Measurements from ENCODE around the gene ZIC2.

The ZIC2 gene

GRCh38 chr13:99988529-99989275 lies 7.1 kb downstream of the ZIC2 start:
- DNase-seq (ENCODE audit: extremely low read depth, insufficient read length), result no peak
- TF ChIP-seq CTCF (IDR thresholded peaks at IDR 0.05; ENCODE audit: insufficient read depth, low read length, poor library complexity, severe bottlenecking), result no peak
- Histone ChIP-seq H3K36me3 (ENCODE audit: control insufficient read depth, insufficient read depth, low read length) (no peaks in the 10 kb centered on the region), H3K27me3 (replicated peaks; ENCODE audit: control insufficient read depth, insufficient read depth, low read length) (peaks cover 2% of the 10 kb centered on the region; the same call in 1 of the 2 replicates), H3K4me3 (replicated peaks; ENCODE audit: low read depth, low read length) (no peak overlapping the region)

GRCh38 chr13:99989276-99990125 lies 7.9 kb downstream of the ZIC2 start:
- Histone ChIP-seq H3K27me3 (replicated peaks; ENCODE audit: control insufficient read depth, insufficient read depth, low read length) (peaks cover 2% of the 10 kb centered on the region; the same call in 1 of the 2 replicates), H3K4me3 (replicated peaks; ENCODE audit: low read depth, low read length) (no peak overlapping the region), H3K36me3 (ENCODE audit: control insufficient read depth, insufficient read depth, low read length) (no peaks in the 10 kb centered on the region)
- no peak for TF ChIP-seq CTCF (IDR thresholded peaks at IDR 0.05; ENCODE audit: insufficient read depth, low read length, poor library complexity, severe bottlenecking)
- DNase-seq (ENCODE audit: extremely low read depth, insufficient read length), result no peak

- no peak for TF ChIP-seq CTCF (IDR thresholded peaks at IDR 0.05; ENCODE audit: insufficient read depth, low read length, poor library complexity, severe bottlenecking)
Measured at GRCh38 chr13:99990126-99990977, 8.8 kb downstream of the ZIC2 start.

GRCh38 chr13:99991013-99991827 lies 9.6 kb downstream of the ZIC2 start:
- H3K36me3 ChIP-seq (ENCODE audit: control insufficient read depth, insufficient read depth, low read length), result no peaks in the 10 kb centered on the region
- no peak for DNase-seq (ENCODE audit: extremely low read depth, insufficient read length)
- TF ChIP-seq CTCF (IDR thresholded peaks at IDR 0.05; ENCODE audit: insufficient read depth, low read length, poor library complexity, severe bottlenecking), result no peak
- H3K27me3 ChIP-seq (replicated peaks; ENCODE audit: control insufficient read depth, insufficient read depth, low read length), result peaks cover 2% of the 10 kb centered on the region; the same call in 1 of the 2 replicates
- H3K4me3 ChIP-seq (replicated peaks; ENCODE audit: low read depth, low read length), result no peak overlapping the region

More at GRCh38 chr13:99990126-99990977, 8.8 kb downstream of the ZIC2 start:
- no peak for DNase-seq (ENCODE audit: extremely low read depth, insufficient read length)
- Histone ChIP-seq H3K4me3 (replicated peaks; ENCODE audit: low read depth, low read length) (no peak overlapping the region), H3K27me3 (replicated peaks; ENCODE audit: control insufficient read depth, insufficient read depth, low read length) (peaks cover 2% of the 10 kb centered on the region; the same call in 1 of the 2 replicates), H3K36me3 (ENCODE audit: control insufficient read depth, insufficient read depth, low read length) (no peaks in the 10 kb centered on the region)

All from GM06990 (cell line).